SH-SY5Y (cell line): Measurements from ENCODE around the gene GNAL.

Source experiments
- GATA2 ChIP-seq: IDR thresholded peaks from 2 replicates; pipeline ENCODE4 v1.6.1; 2011; ENCODE audit warnings: mild to moderate bottlenecking, low read depth, low read length
- GATA3 ChIP-seq: IDR thresholded peaks from 2 replicates; pipeline ENCODE4 v1.6.1; 2011; ENCODE audit warnings: low read depth, mild to moderate bottlenecking, low read length, moderate library complexity

GRCh38 chr18:11658989-11659388, 30.1 kb upstream of the GNAL start:
- TF ChIP-seq GATA3 (no peak), GATA2 (no peak)
